HepG2 (cell line): Measurements from ENCODE around the gene RBSN. TPM values are rescaled to one million over a fixed set of nuclear protein-coding genes. Genes with fewer than 3 reads are reported as not detected.

ENCODE experiments used
- DZIP1 ChIP-seq: sonication (generic); formaldehyde crosslinking; IDR thresholded peaks from 2 replicates; pipeline ENCODE4 v1.5.0; 2020; ENCODE audit warnings: mild to moderate bottlenecking, missing genetic modification reagents
- ELF4 ChIP-seq: sonication (generic); formaldehyde crosslinking; IDR thresholded peaks from 2 replicates; pipeline ENCODE4 v1.5.0; 2020; ENCODE audit warnings: missing genetic modification reagents, mild to moderate bottlenecking, moderate library complexity, borderline replicate concordance
- MAFF ChIP-seq: IDR thresholded peaks from 2 replicates; pipeline ENCODE4 v1.6.1; 2011; ENCODE audit warnings: low read depth, low read length, improper control_type of control experiment
- NBN ChIP-seq: fragments of 450-650 bp; conservative IDR thresholded peaks from 2 replicates; pipeline ENCODE4 v1.6.1; 2017
- NCOA5 ChIP-seq: sonication (generic); formaldehyde crosslinking; IDR thresholded peaks from 2 replicates; pipeline ENCODE4 v1.4.0; 2020; ENCODE audit warnings: missing genetic modification reagents
- SIX4 ChIP-seq: sonication (generic); formaldehyde crosslinking; IDR thresholded peaks from 2 replicates; pipeline ENCODE4 v1.4.0; 2020; ENCODE audit warnings: missing genetic modification reagents
- SMARCC2 ChIP-seq: fragments of 450-650 bp; IDR thresholded peaks from 2 replicates; pipeline ENCODE4 v1.6.1; 2017; ENCODE audit warnings: antibody characterized with exemption, mild to moderate bottlenecking
- TAF15 ChIP-seq: fragments of 200-400 bp; formaldehyde crosslinking; IDR thresholded peaks from one replicate; pipeline ENCODE4 v1.6.1; 2018; ENCODE audit warnings: mild to moderate bottlenecking, low read depth, low read length; ENCODE audit not compliant: poor library complexity, severe bottlenecking
- ZBTB26 ChIP-seq: IDR thresholded peaks from 2 replicates; pipeline ENCODE4 v1.6.1; 2016; ENCODE audit warnings: missing compliant biosample characterization, missing genetic modification reagents, borderline replicate concordance
- ZC3H4 ChIP-seq: sonication (generic); formaldehyde crosslinking; IDR thresholded peaks from 2 replicates; pipeline ENCODE4 v1.4.0; 2020; ENCODE audit warnings: missing genetic modification reagents, borderline replicate concordance
- ZFP1 ChIP-seq: IDR thresholded peaks from 2 replicates; pipeline ENCODE4 v1.6.1; 2016
- ZNF362 ChIP-seq: sonication (generic); formaldehyde crosslinking; IDR thresholded peaks from 2 replicates; pipeline ENCODE4 v1.4.0; 2020; ENCODE audit warnings: missing genetic modification reagents, mild to moderate bottlenecking, borderline replicate concordance
- ZNF646 ChIP-seq: sonication (generic); formaldehyde crosslinking; IDR thresholded peaks from 2 replicates; pipeline ENCODE4 v1.9.0; 2021; ENCODE audit warnings: mild to moderate bottlenecking, missing genetic modification reagents
- ZNF674 ChIP-seq: sonication (generic); formaldehyde crosslinking; IDR thresholded peaks from 2 replicates; pipeline ENCODE4 v1.5.0; 2020; ENCODE audit warnings: low read depth, mild to moderate bottlenecking, missing genetic modification reagents
- ZNF747 ChIP-seq: sonication (generic); formaldehyde crosslinking; IDR thresholded peaks from 2 replicates; pipeline ENCODE4 v1.8.1; 2023; ENCODE audit warnings: missing genetic modification reagents, mild to moderate bottlenecking, borderline replicate concordance
- ZSCAN21 ChIP-seq: sonication (generic); formaldehyde crosslinking; IDR thresholded peaks from 2 replicates; pipeline ENCODE4 v1.8.0; 2022; ENCODE audit warnings: mild to moderate bottlenecking, missing genetic modification reagents, moderate library complexity, borderline replicate concordance
- polyA plus RNA-seq, 8 experiments: library from polyadenylated mRNA; depleted of rRNA in 3 of 8; stranded (reverse) in 7 of 8; unstranded in 1 of 8; fragments of >200 nt; fragmentation: Illumina TruSeq in 4 of 8; extraction: Trizol in 4 of 8; gene quantifications; 2 replicates each; pipeline versions ENCODE4 v1.2.1 to v1.2.3, GENCODE V29; 2011 to 2016; ENCODE audit warnings: low read depth in 4 of 8, missing spikeins in 1 of 8, mixed read lengths in 1 of 8; ENCODE audit not compliant: insufficient read depth in 1 of 8
- total RNA-seq, 5 experiments: library from RNA; depleted of rRNA; stranded (reverse); fragments of >200 nt; fragmentation: Illumina TruSeq; extraction: Trizol; gene quantifications; 2 replicates each; pipeline ENCODE4 v1.2.3, GENCODE V29; 2016; ENCODE audit warnings: low read depth in 1 of 5

RBSN gene
- total and polyA plus RNA-seq, 2 of the 13 experiments (the other 11 are each of a cell fraction or from before 2014, with no cell fraction given), result 7.9 to 11.8 TPM

- TF ChIP-seq ZNF646 (peak; percentile 91), ZNF747 (no peak; the same call in 1 of the 2 replicates), NCOA5 (CRISPR knock-in tag) (no peak), ZNF674 (CRISPR knock-in tag) (no peak), TAF15 (peak; percentile 34), ZFP1 (CRISPR knock-in tag) (peak; percentile 59; the same call in 1 of the 2 replicates), DZIP1 (CRISPR knock-in tag) (peak; percentile 60), SIX4 (CRISPR knock-in tag) (peak; percentile 60), MAFF (peak; percentile 15; the same call in 1 of the 2 replicates), ZC3H4 (CRISPR knock-in tag) (no peak), ZSCAN21 (CRISPR knock-in tag) (peak; percentile 85), SMARCC2 (no peak), NBN (no peak), ELF4 (CRISPR knock-in tag) (peak; percentile 94; the same call in 1 of the 2 replicates), ZNF362 (CRISPR knock-in tag) (peak; percentile 52), ZBTB26 (CRISPR knock-in tag) (peak; percentile 67; the same call in 1 of the 2 replicates)
Measured at GRCh38 chr3:15098503-15099363, at the start of gene RBSN (continued).
